ENCODE data around the gene CHI3L2. TPM values are rescaled to one million over a fixed set of nuclear protein-coding genes. Genes with fewer than 3 reads are reported as not detected.
A peak's percentile ranks its signal among the peaks of the same experiment; 100 is the strongest.

CHI3L2 gene
- total RNA-seq, 1 experiment from 2014 or later, result 1.4 TPM

- intact Hi-C loops (cut with micrococcal nuclease), result no loop called here
- H3K27me3 Mint-ChIP-seq (ENCODE audit: insufficient read depth, unreplicated experiment), result no peaks in the 10 kb centered on the region
- no peaks in the 10 kb centered on the region for H3K9me3 Mint-ChIP-seq (ENCODE audit: unreplicated experiment)
- H3K36me3 Mint-ChIP-seq (ENCODE audit: insufficient read depth, unreplicated experiment), result no peaks in the 10 kb centered on the region
- BruUV-seq (replicated peaks), result no TSS peak
- H3K4me3 Mint-ChIP-seq (ENCODE audit: unreplicated experiment), result peak overlapping the region; percentile 52
- ChIA-PET CTCF (interaction anchor here (0.6 to 5.2 kb wide), 13 partner anchors 10 to 703 kb away, joined by 3 to 59 read pairs (median 3); no protein-coding TSS in a partner anchor), POLR2A (interaction anchor here (0.6 to 1.6 kb wide), 9 partner anchors 8 to 615 kb away, joined by 3 to 8 read pairs (median 3); partner anchors contain the start of gene INKA2)
- H3K27ac Mint-ChIP-seq (ENCODE audit: low read depth, unreplicated experiment), result peak overlapping the region; percentile 72
- DNase-seq (ENCODE audit: unreplicated experiment), result peak; percentile 91
- TF ChIP-seq CTCF (IDR thresholded peaks at IDR 0.05; ENCODE audit: unreplicated experiment), result no peak
- H3K4me1 Mint-ChIP-seq (ENCODE audit: insufficient read depth, unreplicated experiment), result peaks cover 29% of the 10 kb centered on the region
Observed at GRCh38 chr1:111227851-111228747, 586 bp downstream of the CHI3L2 start.

GRCh38 chr1:111228748-111229126, 1.2 kb downstream of the CHI3L2 start:
- peak overlapping the region; percentile 72 for H3K27ac Mint-ChIP-seq (ENCODE audit: low read depth, unreplicated experiment)
- peak overlapping the region; percentile 52 for H3K4me3 Mint-ChIP-seq (ENCODE audit: unreplicated experiment)
- POLR2A ChIA-PET, result interaction anchor here (0.6 to 1.6 kb wide), 8 partner anchors 14 to 616 kb away, joined by 3 to 8 read pairs (median 4); partner anchors contain the start of gene INKA2
- H3K27me3 Mint-ChIP-seq (ENCODE audit: insufficient read depth, unreplicated experiment), result no peaks in the 10 kb centered on the region
- H3K9me3 Mint-ChIP-seq (ENCODE audit: unreplicated experiment), result no peaks in the 10 kb centered on the region
- intact Hi-C loops (cut with micrococcal nuclease), result no loop called here
- CTCF ChIA-PET, result interaction anchor here (0.6 to 5.2 kb wide), 10 partner anchors 10 to 541 kb away, joined by 3 to 59 read pairs (median 3); no protein-coding TSS in a partner anchor
- no peak for TF ChIP-seq CTCF (IDR thresholded peaks at IDR 0.05; ENCODE audit: unreplicated experiment)
- H3K4me1 Mint-ChIP-seq (ENCODE audit: insufficient read depth, unreplicated experiment), result peaks cover 24% of the 10 kb centered on the region
- no peak for DNase-seq (ENCODE audit: unreplicated experiment)
- no TSS peak for BruUV-seq (replicated peaks)
- no peaks in the 10 kb centered on the region for H3K36me3 Mint-ChIP-seq (ENCODE audit: insufficient read depth, unreplicated experiment)

GRCh38 chr1:111232134-111232533, 4.6 kb downstream of the CHI3L2 start:
- no peaks in the 10 kb centered on the region for H3K27me3 Mint-ChIP-seq (ENCODE audit: insufficient read depth, unreplicated experiment)
- POLR2A ChIA-PET, result no interaction called here
- BruUV-seq (replicated peaks), result no TSS peak
- no peak overlapping the region for H3K4me3 Mint-ChIP-seq (ENCODE audit: unreplicated experiment)
- peaks cover 32% of the 10 kb centered on the region for H3K4me1 Mint-ChIP-seq (ENCODE audit: insufficient read depth, unreplicated experiment)
- no peak for DNase-seq (ENCODE audit: unreplicated experiment)
- H3K36me3 Mint-ChIP-seq (ENCODE audit: insufficient read depth, unreplicated experiment), result no peaks in the 10 kb centered on the region
- H3K9me3 Mint-ChIP-seq (ENCODE audit: unreplicated experiment), result no peaks in the 10 kb centered on the region
- intact Hi-C loops (cut with micrococcal nuclease), result no loop called here
- H3K27ac Mint-ChIP-seq (ENCODE audit: low read depth, unreplicated experiment), result no peak overlapping the region
- CTCF ChIA-PET, result interaction anchor here (0.7 to 2.1 kb wide), 2 partner anchors 9 to 30 kb away, joined by 3 to 10 read pairs; no protein-coding TSS in a partner anchor
- no peak for TF ChIP-seq CTCF (IDR thresholded peaks at IDR 0.05; ENCODE audit: unreplicated experiment)

GRCh38 chr1:111234258-111234657, 6.7 kb downstream of the CHI3L2 start:
- peaks cover 18% of the 10 kb centered on the region for H3K4me1 Mint-ChIP-seq (ENCODE audit: insufficient read depth, unreplicated experiment)
- no peak overlapping the region for H3K4me3 Mint-ChIP-seq (ENCODE audit: unreplicated experiment)
- intact Hi-C loops (cut with micrococcal nuclease), result no loop called here
- H3K36me3 Mint-ChIP-seq (ENCODE audit: insufficient read depth, unreplicated experiment), result no peaks in the 10 kb centered on the region
- no TSS peak for BruUV-seq (replicated peaks)
- ChIA-PET CTCF (no interaction called here), POLR2A (no interaction called here)
- peak; percentile 40 for DNase-seq (ENCODE audit: unreplicated experiment)
- no peak overlapping the region for H3K27ac Mint-ChIP-seq (ENCODE audit: low read depth, unreplicated experiment)
- no peaks in the 10 kb centered on the region for H3K9me3 Mint-ChIP-seq (ENCODE audit: unreplicated experiment)
- H3K27me3 Mint-ChIP-seq (ENCODE audit: insufficient read depth, unreplicated experiment), result no peaks in the 10 kb centered on the region
- no peak for TF ChIP-seq CTCF (IDR thresholded peaks at IDR 0.05; ENCODE audit: unreplicated experiment)
